Astrocyte (in vitro differentiated cells and primary cell): Measurements from ENCODE around the gene JAG2.

Source experiments
- CTCF ChIP-seq: IDR thresholded peaks from 2 replicates; pipeline ENCODE4 v1.5.1; 2011; ENCODE audit warnings: low read depth, mild to moderate bottlenecking, inconsistent platforms, low read length, moderate library complexity; ENCODE audit not compliant: insufficient read depth
- EZH2 ChIP-seq: IDR thresholded peaks from 2 replicates; pipeline ENCODE4 v1.6.1; 2012; ENCODE audit warnings: mild to moderate bottlenecking, low read length, inconsistent platforms; ENCODE audit not compliant: insufficient read depth

DNA sequence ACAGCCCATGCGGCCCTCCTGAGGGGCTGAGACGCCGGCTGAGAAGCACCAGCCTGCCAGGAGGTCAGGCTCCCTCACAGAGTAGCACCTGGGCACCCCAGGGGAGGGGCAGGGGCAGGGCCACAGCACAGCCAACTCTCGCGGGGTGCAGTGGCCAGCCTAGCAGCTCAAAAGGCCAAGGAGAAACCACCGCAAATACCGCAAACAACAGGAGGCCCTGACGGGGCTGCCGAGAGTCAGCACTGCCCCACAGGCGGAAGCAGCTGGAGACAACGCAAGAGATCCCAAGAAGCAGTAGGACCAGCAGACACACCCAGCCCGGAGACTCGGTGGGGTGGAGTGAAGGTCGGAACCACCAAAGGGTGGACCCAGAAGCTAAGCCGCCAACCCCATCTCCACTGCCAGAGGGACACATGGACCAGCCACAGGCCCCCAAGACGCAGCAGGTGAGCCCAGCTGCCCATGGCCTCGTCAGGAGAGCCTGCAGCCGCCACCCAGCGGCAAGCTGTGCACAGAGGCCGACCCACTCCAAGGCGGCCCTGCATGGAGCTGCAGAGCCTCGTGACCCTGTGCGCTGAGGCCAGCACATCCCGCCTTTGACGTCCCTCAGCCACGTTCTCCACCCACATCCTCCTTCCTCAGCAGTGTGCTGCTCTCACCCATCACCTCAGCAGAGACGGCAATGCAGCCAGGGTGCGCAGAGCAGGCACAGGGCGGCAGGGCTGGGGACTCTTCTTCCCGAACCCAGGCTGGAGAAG, 48.1 kb upstream of the JAG2 start:
- TF ChIP-seq CTCF (no peak), EZH2 (no peak)
